Measurements from ENCODE around the gene KDM4B. TPM values are rescaled to one million over a fixed set of nuclear protein-coding genes. Genes with fewer than 3 reads are reported as not detected.

The KDM4B gene
- total and polyA plus RNA-seq, 2 of the 8 experiments (the other 6 are each of a cell fraction or from before 2014, with no cell fraction given): 12.0 to 31.9 TPM

GRCh38 chr19:5111051-5111450, 142.1 kb downstream of the KDM4B start:
- Histone ChIP-seq H3K9me3 (ENCODE audit: insufficient read depth in 2 of 2, low read depth in 1 of 2, low read length in 1 of 2) (no peaks in the 10 kb centered on the region), H2BK20ac (ENCODE audit: low read length) (no peak overlapping the region), H3K27ac (ENCODE audit: low read depth, low read length) (no peak overlapping the region), H4K20me1 (replicated peaks in 1 of 2; ENCODE audit: control insufficient read depth in 1 of 2, insufficient read depth in 2 of 2, low read length in 2 of 2) (peaks cover 0 to 3% of the 10 kb centered on the region in 2 experiments), H3K4me2 (ENCODE audit: insufficient read depth in 1 of 2, low read depth in 2 of 2, low read length in 2 of 2) (no peak overlapping the region), H2BK12ac (ENCODE audit: low read depth, low read length) (no peak overlapping the region), H3K14ac (ENCODE audit: insufficient read length) (no peak overlapping the region), H4K8ac (ENCODE audit: extremely low read depth, insufficient read depth, low read length) (no peak overlapping the region), H3K9ac (replicated peaks in 1 of 4; ENCODE audit: extremely low read depth in 1 of 4, low read depth in 3 of 4, low read length in 3 of 4) (no peak overlapping the region), H3K79me2 (ENCODE audit: control insufficient read depth in 1 of 2, insufficient read depth in 2 of 2, low read length in 2 of 2) (no peaks in the 10 kb centered on the region), H3K27me3 (replicated peaks in 1 of 4; ENCODE audit: control insufficient read depth in 3 of 4, extremely low read depth in 1 of 4, insufficient read depth in 3 of 4, low read length in 3 of 4) (no peaks in the 10 kb centered on the region), H2AK5ac (ENCODE audit: low read depth, low read length) (no peak overlapping the region), H3K23me2 (ENCODE audit: low read depth, low read length) (no peaks in the 10 kb centered on the region), H3K4me3 (ENCODE audit: extremely low read depth in 1 of 4, insufficient read depth in 2 of 4, low read depth in 3 of 4, low read length in 4 of 4) (no peak overlapping the region), H2BK15ac (ENCODE audit: low read length) (no peak overlapping the region), H4K5ac (ENCODE audit: insufficient read length, low read depth, low read length) (no peak overlapping the region), H3K18ac (ENCODE audit: extremely low read depth, low read length) (no peak overlapping the region), H2BK120ac (replicated peaks; ENCODE audit: low read depth, low read length) (no peak overlapping the region), H2BK5ac (ENCODE audit: low read depth, low read length) (0 out of 2 replicates have a peak overlapping the region, but pooled peaks have one; percentile 12), H3K79me1 (ENCODE audit: low read depth, low read length) (peaks cover 2% of the 10 kb centered on the region; the same call in 1 of the 2 replicates), H4K91ac (replicated peaks; ENCODE audit: insufficient read length, low read length) (no peak overlapping the region), H3K56ac (replicated peaks; ENCODE audit: insufficient read length, low read depth, low read length) (no peak overlapping the region), H3K23ac (ENCODE audit: insufficient read length) (no peak overlapping the region), H3K36me3 (ENCODE audit: control insufficient read depth in 2 of 4, insufficient read depth in 4 of 4, low read length in 3 of 4) (no peaks in the 10 kb centered on the region), H2AFZ (ENCODE audit: low read length) (no peak overlapping the region), H3K4me1 (replicated peaks in 1 of 4; ENCODE audit: control insufficient read depth in 3 of 4, insufficient read depth in 4 of 4, low read length in 3 of 4) (peaks cover 0 to 40% (median 26%) of the 10 kb centered on the region in 4 experiments; a peak in 6 of 7 replicates), H3K4ac (replicated peaks; ENCODE audit: insufficient read length, low read depth, low read length) (no peak overlapping the region)
- DNase-seq (ENCODE audit: low read depth in 1 of 2, low spot score in 2 of 2) (no peak), FAIRE-seq (no peak)
- no peak for TF ChIP-seq SP2 (IDR thresholded peaks at IDR 0.05; ENCODE audit: low read length)
- ChIA-PET POLR2A (ENCODE audit: partially characterized antibody) (no interaction called here), CTCF (ENCODE audit: partially characterized antibody) (interaction anchor here (1.0 to 9.5 kb wide), 7 partner anchors 13 to 64 kb away, joined by 3 to 73 read pairs (median 5); no protein-coding TSS in a partner anchor)
- WGBS, 2 experiments (ENCODE audit: extremely low coverage in 1 of 2, insufficient coverage in 1 of 2, insufficient read length in 1 of 2, insufficient replicate concordance in 2 of 2, low coverage in 1 of 2, low lambda C conversion rate in 2 of 2, missing lambda C conversion rate in 1 of 2): 94% methylated on average over 18 of the region's 21 CpGs; no CpG with 5 or more reads in 1 of the 2 experiments
